Measurements from ENCODE around the gene NOTCH1.

DNA sequence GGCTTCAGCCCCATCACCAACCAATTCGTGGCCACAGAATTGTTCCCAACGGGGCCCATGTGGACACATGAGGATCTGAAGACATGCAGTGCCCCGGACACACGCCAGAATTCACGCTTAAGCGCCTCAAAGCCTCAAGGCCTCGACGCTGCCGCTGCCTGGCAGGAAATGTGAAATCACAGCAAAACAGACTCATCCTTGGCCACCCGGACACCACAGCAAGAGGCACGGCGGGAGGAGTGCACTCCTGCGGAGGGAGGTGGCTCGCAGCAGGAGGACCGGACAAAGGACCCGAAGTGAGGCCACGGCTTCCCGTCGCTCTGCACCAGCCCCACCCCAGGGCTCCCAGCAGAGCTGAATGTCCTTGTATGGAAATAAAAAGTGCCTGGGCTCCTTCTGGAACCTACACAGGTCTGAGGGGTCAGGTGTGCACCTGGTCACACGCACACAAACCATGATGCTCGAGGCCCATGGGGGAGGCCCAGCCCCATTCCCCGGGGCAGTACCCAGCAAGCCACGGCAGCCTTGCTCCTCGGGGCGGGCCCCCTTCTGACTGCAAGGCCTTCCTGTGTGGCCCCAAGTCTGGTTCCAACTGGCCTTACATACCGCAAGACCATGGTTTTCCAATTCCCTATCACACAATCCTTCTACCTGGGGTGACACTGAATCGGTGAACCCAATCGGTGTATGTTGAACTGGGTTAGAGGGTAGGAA is 73.1 kb downstream of the NOTCH1 start:
- TF ChIP-seq GATA2 (IDR thresholded peaks at IDR 0.05; ENCODE audit: low read depth, low read length) (no peak), GATA3 (IDR thresholded peaks at IDR 0.05; ENCODE audit: low read depth, low read length) (no peak)
